ENCODE measurements around the gene METTL26. TPM values are rescaled to one million over a fixed set of nuclear protein-coding genes. Genes with fewer than 3 reads are reported as not detected.

The METTL26 gene
- total and polyA plus RNA-seq, 2 of the 4 experiments (the other 2 are of a cell fraction) = 46.8 to 128 TPM

GRCh38 chr16:674214-674881, 38.2 kb upstream of the METTL26 start:
- H3K4me3 ChIP-seq (ENCODE audit: insufficient read depth, low read depth, low read length) = no peak overlapping the region
- no peak overlapping the region for H3K18ac ChIP-seq (ENCODE audit: low read depth, low read length)
- no peak overlapping the region for H3K4ac ChIP-seq (ENCODE audit: low read depth, low read length)
- no TSS peak for BruUV-seq (replicated peaks)
- WGBS, 2 experiments (ENCODE audit: extremely low coverage in 2 of 2, insufficient read length in 1 of 2) = 80% methylated on average over 9 of the region's 22 CpGs; no CpG with 5 or more reads in 1 of the 2 experiments
- peak overlapping the region; percentile 89 for H2AFZ ChIP-seq (replicated peaks; ENCODE audit: low read length, poor library complexity)
- peaks cover 9% of the 10 kb centered on the region for H3K4me1 ChIP-seq (ENCODE audit: control insufficient read depth, insufficient read depth, low read length)
- H4K91ac ChIP-seq (ENCODE audit: insufficient read depth, low read depth, low read length) = no peak overlapping the region
- dilution Hi-C loops (cut with HindIII; ENCODE audit: low sequenced_read_pairs, unreplicated experiment) (no loop called here), in situ Hi-C loops (cut with MboI; ENCODE audit: low sequenced_read_pairs) (no loop called here), intact Hi-C loops (cut with micrococcal nuclease) (no loop called here)
- H2BK120ac ChIP-seq (ENCODE audit: low read depth, low read length) = no peak overlapping the region
- H3K9me3 ChIP-seq (ENCODE audit: control insufficient read depth, insufficient read depth, low read length) = no peaks in the 10 kb centered on the region
- no peak overlapping the region for H3K9ac ChIP-seq (ENCODE audit: low read depth, low read length)
- no peak overlapping the region for H3K56ac ChIP-seq (ENCODE audit: extremely low read depth, insufficient read depth, low read length)
- peaks cover 17% of the 10 kb centered on the region for H4K20me1 ChIP-seq (ENCODE audit: insufficient read depth, low read length)
- H3K14ac ChIP-seq (replicated peaks; ENCODE audit: low read depth, low read length) = no peak overlapping the region
- H4K8ac ChIP-seq (ENCODE audit: low read depth in 2 of 2, low read length in 2 of 2) = no peak overlapping the region
- H3K27ac ChIP-seq (ENCODE audit: insufficient read depth, low read length) = no peak overlapping the region
- no peak overlapping the region for H2BK15ac ChIP-seq (ENCODE audit: low read depth, low read length)
- H3K4me2 ChIP-seq (ENCODE audit: low read depth, low read length) = no peak overlapping the region
- peaks cover 6% of the 10 kb centered on the region; the same call in 1 of the 2 replicates for H3K9me1 ChIP-seq (ENCODE audit: insufficient read depth, low read length)
- no peak overlapping the region for H4K5ac ChIP-seq (ENCODE audit: low read depth, low read length)
- peaks cover 0 to 32% of the 10 kb centered on the region in 2 experiments; a peak in 1 of 4 replicates for H3K79me1 ChIP-seq (ENCODE audit: low read depth in 1 of 2, low read length in 2 of 2)
- ChIA-PET POLR2A (ENCODE audit: unreplicated experiment) (no interaction called here), CTCF (no interaction called here)
- ATAC-seq (ENCODE audit: low read depth) (no peak), DNase-seq (no peak)
- no peak overlapping the region for H2BK20ac ChIP-seq (ENCODE audit: low read depth, low read length)
- no peak overlapping the region for H3K23ac ChIP-seq (ENCODE audit: low read depth, low read length)
- H2AK9ac ChIP-seq (replicated peaks; ENCODE audit: low read depth, low read length, poor library complexity) = peak overlapping the region; percentile 65
- 0 out of 2 replicates have a peak overlapping the region, but pooled peaks have one; percentile 9 for H2AK5ac ChIP-seq (ENCODE audit: low read depth, low read length)
- H3K27me3 ChIP-seq (ENCODE audit: control insufficient read depth, insufficient read depth, low read length) = no peaks in the 10 kb centered on the region
- no peak for TF ChIP-seq FOS (IDR thresholded peaks at IDR 0.05; ENCODE audit: low read depth, low read length)
- no peak for TF ChIP-seq MAFK (IDR thresholded peaks at IDR 0.05; ENCODE audit: low read depth, low read length)
- no peak for TF ChIP-seq RAD21 (IDR thresholded peaks at IDR 0.05; ENCODE audit: low read length)
- TF ChIP-seq RFX5 (IDR thresholded peaks at IDR 0.05; ENCODE audit: low read depth, low read length) = no peak
- no peak for TF ChIP-seq BHLHE40 (IDR thresholded peaks at IDR 0.05; ENCODE audit: low read depth, low read length)
- TF ChIP-seq RCOR1 (IDR thresholded peaks at IDR 0.05; ENCODE audit: insufficient replicate concordance, low read length) = no peak
- TF ChIP-seq CHD1 (IDR thresholded peaks at IDR 0.05; ENCODE audit: low read depth, low read length) = no peak
- TF ChIP-seq MAZ (IDR thresholded peaks at IDR 0.05; ENCODE audit: borderline replicate concordance, low read depth, low read length) = no peak
- no peak for TF ChIP-seq SMC3 (IDR thresholded peaks at IDR 0.05; ENCODE audit: low read depth, low read length)
- TF ChIP-seq POLR2A (IDR thresholded peaks at IDR 0.05; ENCODE audit: low read depth, low read length) = no peak
- TF ChIP-seq CTCF (conservative IDR thresholded peaks at IDR 0.05; ENCODE audit: low read depth, low read length) = no peak
- TF ChIP-seq MXI1 (IDR thresholded peaks at IDR 0.05; ENCODE audit: borderline replicate concordance, low read depth, low read length) = no peak
- TF ChIP-seq CEBPB (IDR thresholded peaks at IDR 0.05; ENCODE audit: low read depth, low read length) = no peak
- TF ChIP-seq NFE2L2 (IDR thresholded peaks at IDR 0.05; ENCODE audit: low read depth, low read length) = no peak
- TF ChIP-seq ELK1 (IDR thresholded peaks at IDR 0.05; ENCODE audit: borderline replicate concordance, low read depth, low read length) = no peak
- TF ChIP-seq USF2 (IDR thresholded peaks at IDR 0.05; ENCODE audit: low read depth, low read length) = no peak
- H3K36me3 ChIP-seq (ENCODE audit: control insufficient read depth, insufficient read depth, low read length) = peaks cover 45% of the 10 kb centered on the region
- no peak overlapping the region for H2BK5ac ChIP-seq (ENCODE audit: low read depth, low read length, poor library complexity, severe bottlenecking)

Measured in IMR-90 (cell line).